22Rv1 (cell line): ENCODE results near the gene CRYBA1.

Source experiments
- H3K27ac ChIP-seq: fragments of 450-650 bp; 2 replicates; pipeline ENCODE4 v1.5.1; 2017
- ZFX ChIP-seq: fragments of 450-650 bp; IDR thresholded peaks from 2 replicates; pipeline ENCODE4 v1.6.1; 2017; ENCODE audit warnings: antibody characterized with exemption, borderline replicate concordance
- TF ChIP-seq, protein P1 (sequence below): fragments of 450-650 bp; IDR thresholded peaks from 2 replicates; pipeline ENCODE4 v1.5.1; 2017; ENCODE audit warnings: mild to moderate bottlenecking

The CRYBA1 gene

DNA sequence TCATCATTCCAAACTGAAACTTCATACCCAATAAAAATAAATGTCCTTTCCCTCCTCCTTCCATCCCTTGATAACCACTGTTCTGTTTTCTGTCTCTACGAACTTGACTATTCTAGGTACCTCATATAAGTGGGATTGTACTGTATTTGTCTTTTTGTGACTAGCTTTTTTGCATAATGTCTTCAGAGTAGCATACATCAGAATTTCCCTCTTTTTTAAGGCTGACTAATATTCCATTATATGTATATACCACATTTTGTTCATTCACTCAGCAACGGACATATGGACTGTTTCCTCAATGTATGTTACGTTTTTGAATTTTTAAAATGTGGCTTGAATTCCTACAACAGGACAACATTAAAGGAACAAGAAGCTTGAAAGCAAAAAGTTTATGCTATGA lies 48.8 kb downstream of the CRYBA1 start:
- TF ChIP-seq, protein P1, sequence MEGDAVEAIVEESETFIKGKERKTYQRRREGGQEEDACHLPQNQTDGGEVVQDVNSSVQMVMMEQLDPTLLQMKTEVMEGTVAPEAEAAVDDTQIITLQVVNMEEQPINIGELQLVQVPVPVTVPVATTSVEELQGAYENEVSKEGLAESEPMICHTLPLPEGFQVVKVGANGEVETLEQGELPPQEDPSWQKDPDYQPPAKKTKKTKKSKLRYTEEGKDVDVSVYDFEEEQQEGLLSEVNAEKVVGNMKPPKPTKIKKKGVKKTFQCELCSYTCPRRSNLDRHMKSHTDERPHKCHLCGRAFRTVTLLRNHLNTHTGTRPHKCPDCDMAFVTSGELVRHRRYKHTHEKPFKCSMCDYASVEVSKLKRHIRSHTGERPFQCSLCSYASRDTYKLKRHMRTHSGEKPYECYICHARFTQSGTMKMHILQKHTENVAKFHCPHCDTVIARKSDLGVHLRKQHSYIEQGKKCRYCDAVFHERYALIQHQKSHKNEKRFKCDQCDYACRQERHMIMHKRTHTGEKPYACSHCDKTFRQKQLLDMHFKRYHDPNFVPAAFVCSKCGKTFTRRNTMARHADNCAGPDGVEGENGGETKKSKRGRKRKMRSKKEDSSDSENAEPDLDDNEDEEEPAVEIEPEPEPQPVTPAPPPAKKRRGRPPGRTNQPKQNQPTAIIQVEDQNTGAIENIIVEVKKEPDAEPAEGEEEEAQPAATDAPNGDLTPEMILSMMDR = no peak
- no peak for TF ChIP-seq ZFX
- H3K27ac ChIP-seq = no peak overlapping the region

DNA sequence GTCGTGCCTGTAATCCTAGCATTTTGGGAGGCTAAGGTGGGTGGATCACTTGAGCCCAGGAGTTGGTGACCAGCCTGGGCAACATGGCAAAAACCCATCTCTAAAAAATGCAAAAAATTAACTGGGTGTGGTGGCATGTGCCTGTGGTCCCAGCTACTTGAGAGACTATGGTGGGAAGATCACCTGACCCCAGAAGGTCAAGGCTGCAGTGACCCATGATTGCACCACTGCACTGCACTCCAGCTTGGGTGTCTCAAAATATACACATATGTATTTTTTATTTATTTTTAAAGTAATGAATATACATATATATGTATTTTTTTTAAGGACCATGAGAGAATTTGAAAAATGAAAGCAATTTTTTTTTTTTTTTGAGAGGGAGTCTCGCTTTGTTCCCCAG lies 52.4 kb downstream of the CRYBA1 start:
- H3K27ac ChIP-seq = no peak overlapping the region
- no peak for TF ChIP-seq ZFX
- TF ChIP-seq, protein P1 = no peak

DNA sequence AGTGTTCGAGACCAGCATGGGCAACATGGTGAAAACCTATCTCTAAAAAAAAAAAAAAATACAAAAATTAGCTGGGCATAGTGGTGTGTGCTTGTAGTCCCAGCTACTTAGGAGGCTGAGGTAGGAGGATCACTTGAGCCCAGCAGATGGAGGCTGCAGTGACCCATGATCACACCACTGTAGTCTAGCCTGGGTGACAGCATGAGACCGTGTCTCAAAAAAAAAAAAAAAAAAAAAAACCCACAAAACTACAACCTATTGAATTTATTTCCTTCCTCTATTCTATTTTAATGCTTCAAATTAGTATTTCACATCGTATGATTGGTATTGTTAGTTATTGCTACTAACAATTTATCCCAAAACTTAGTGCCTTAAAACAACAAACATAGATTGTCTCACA lies 56.7 kb downstream of the CRYBA1 start:
- no peak overlapping the region for H3K27ac ChIP-seq
- TF ChIP-seq ZFX = no peak
- TF ChIP-seq, protein P1 = no peak
